ENCODE data around the gene MR1. TPM values are rescaled to one million over a fixed set of nuclear protein-coding genes. Genes with fewer than 3 reads are reported as not detected.
"Not testable (repeated sequence)": the region's sequence is repeated elsewhere in the genome, so short reads cannot be mapped to it uniquely, and the experiment has no call there.

The MR1 gene
- total and polyA plus RNA-seq, 3 experiments from 2014 or later = 13.8 to 37.7 (median 16.4) TPM

GRCh38 chr1:181045946-181046345 lies 12.2 kb downstream of the MR1 start:
- Mint-ChIP-seq H3K36me3 (peaks cover 6 to 57% (median 17%) of the 10 kb centered on the region in 3 donors), H3K27ac (peak overlapping the region in 1 of 8 donors; percentile 51), H3K4me1 (peaks cover 27 to 43% (median 35%) of the 10 kb centered on the region in 3 donors)
- H3K27ac ChIP-seq (ENCODE audit: low read depth, low read length); H3K27me3 ChIP-seq (ENCODE audit: insufficient read depth, low read length, poor library complexity, severe bottlenecking); H3K4me3 Mint-ChIP-seq; H3K9me3 ChIP-seq (ENCODE audit: low read length); H3K4me1 ChIP-seq (ENCODE audit: insufficient read depth, low read length); H3K9me3 Mint-ChIP-seq; H3K36me3 ChIP-seq (ENCODE audit: insufficient read depth, low read length); CTCF ChIA-PET; H3K4me3 ChIP-seq (ENCODE audit: low read length); POLR2A ChIA-PET; DNase-seq; H3K27me3 Mint-ChIP-seq: not testable (repeated sequence)

GRCh38 chr1:181049378-181049777 lies 15.6 kb downstream of the MR1 start:
- Mint-ChIP-seq H3K27ac (peak overlapping the region in 2 of 8 donors; percentile 7 to 55), H3K4me3 (no peak overlapping the region), H3K36me3 (peaks cover 6 to 64% (median 17%) of the 10 kb centered on the region in 3 donors), H3K4me1 (peaks cover 9 to 15% (median 13%) of the 10 kb centered on the region in 3 donors), H3K9me3 (no peaks in the 10 kb centered on the region), H3K27me3 (no peaks in the 10 kb centered on the region)
- no peaks in the 10 kb centered on the region for H3K9me3 ChIP-seq (ENCODE audit: low read length)
- H3K4me3 ChIP-seq (ENCODE audit: low read length) = no peak overlapping the region
- no peaks in the 10 kb centered on the region for H3K27me3 ChIP-seq (ENCODE audit: insufficient read depth, low read length, poor library complexity, severe bottlenecking)
- ChIA-PET CTCF (no interaction called here), POLR2A (no interaction called here)
- no peak overlapping the region for H3K27ac ChIP-seq (ENCODE audit: low read depth, low read length)
- H3K36me3 ChIP-seq (ENCODE audit: insufficient read depth, low read length) = no peaks in the 10 kb centered on the region
- H3K4me1 ChIP-seq (ENCODE audit: insufficient read depth, low read length) = no peaks in the 10 kb centered on the region
- DNase-seq = no peak

- peak overlapping the region in 2 of 8 donors; percentile 23 to 35 for H3K27ac Mint-ChIP-seq
- Histone ChIP-seq H3K4me1 (ENCODE audit: insufficient read depth, low read length) (no peaks in the 10 kb centered on the region), H3K27ac (ENCODE audit: low read depth, low read length) (no peak overlapping the region), H3K27me3 (ENCODE audit: insufficient read depth, low read length, poor library complexity, severe bottlenecking) (no peaks in the 10 kb centered on the region), H3K4me3 (ENCODE audit: low read length) (no peak overlapping the region), H3K9me3 (ENCODE audit: low read length) (no peaks in the 10 kb centered on the region), H3K36me3 (ENCODE audit: insufficient read depth, low read length) (no peaks in the 10 kb centered on the region)
- POLR2A ChIA-PET = no interaction called here
- CTCF ChIA-PET = interaction anchor here (1.0 to 2.2 kb wide), 2 partner anchors 12 to 92 kb away, joined by 3 to 5 read pairs; no protein-coding TSS in a partner anchor
- H3K9me3 Mint-ChIP-seq = no peaks in the 10 kb centered on the region
- H3K4me1 Mint-ChIP-seq = peaks cover 2 to 13% (median 7%) of the 10 kb centered on the region in 3 donors
- H3K4me3 Mint-ChIP-seq = no peak overlapping the region
- DNase-seq = no peak
- H3K36me3 Mint-ChIP-seq = peaks cover 3 to 71% (median 18%) of the 10 kb centered on the region in 3 donors
- no peaks in the 10 kb centered on the region for H3K27me3 Mint-ChIP-seq
Measured at GRCh38 chr1:181050922-181051321, 17.1 kb downstream of the MR1 start.

GRCh38 chr1:181056560-181056959 lies 22.8 kb downstream of the MR1 start:
- Mint-ChIP-seq H3K9me3 (peaks cover 0 to 9% (median 6%) of the 10 kb centered on the region in 5 donors), H3K27ac (no peak overlapping the region), H3K27me3 (no peaks in the 10 kb centered on the region), H3K4me1 (peaks cover 5 to 17% (median 8%) of the 10 kb centered on the region in 3 donors), H3K4me3 (no peak overlapping the region), H3K36me3 (peaks cover 26 to 71% (median 29%) of the 10 kb centered on the region in 3 donors)
- Histone ChIP-seq H3K27ac (ENCODE audit: low read depth, low read length) (no peak overlapping the region), H3K36me3 (ENCODE audit: insufficient read depth, low read length) (no peaks in the 10 kb centered on the region), H3K27me3 (ENCODE audit: insufficient read depth, low read length, poor library complexity, severe bottlenecking) (no peaks in the 10 kb centered on the region), H3K4me3 (ENCODE audit: low read length) (no peak overlapping the region), H3K4me1 (ENCODE audit: insufficient read depth, low read length) (peaks cover under 1% of the 10 kb centered on the region), H3K9me3 (ENCODE audit: low read length) (peaks cover 4% of the 10 kb centered on the region)
- no peak for DNase-seq
- ChIA-PET POLR2A (no interaction called here), CTCF (no interaction called here)

- no peak overlapping the region for H3K4me3 ChIP-seq (ENCODE audit: low read length)
- Mint-ChIP-seq H3K9me3 (peaks cover 0 to 9% (median 6%) of the 10 kb centered on the region in 5 donors), H3K4me1 (peaks cover 9 to 22% (median 13%) of the 10 kb centered on the region in 3 donors), H3K27ac (peak overlapping the region in 1 of 8 donors; percentile 7), H3K27me3 (no peaks in the 10 kb centered on the region), H3K36me3 (peaks cover 26 to 67% (median 29%) of the 10 kb centered on the region in 3 donors), H3K4me3 (no peak overlapping the region)
- peaks cover 4% of the 10 kb centered on the region for H3K9me3 ChIP-seq (ENCODE audit: low read length)
- no peak for DNase-seq
- ChIA-PET POLR2A (no interaction called here), CTCF (no interaction called here)
- H3K36me3 ChIP-seq (ENCODE audit: insufficient read depth, low read length) = no peaks in the 10 kb centered on the region
- no peak overlapping the region for H3K27ac ChIP-seq (ENCODE audit: low read depth, low read length)
- H3K4me1 ChIP-seq (ENCODE audit: insufficient read depth, low read length) = peaks cover 5% of the 10 kb centered on the region
- no peaks in the 10 kb centered on the region for H3K27me3 ChIP-seq (ENCODE audit: insufficient read depth, low read length, poor library complexity, severe bottlenecking)
Measured at GRCh38 chr1:181057079-181057478, 23.3 kb downstream of the MR1 start.

- Mint-ChIP-seq H3K4me1 (peaks cover 23 to 35% (median 30%) of the 10 kb centered on the region in 3 donors), H3K9me3 (peaks cover 0 to 9% (median 6%) of the 10 kb centered on the region in 5 donors), H3K27me3 (no peaks in the 10 kb centered on the region), H3K36me3 (peaks cover 22 to 47% (median 29%) of the 10 kb centered on the region in 3 donors), H3K27ac (peak overlapping the region in 2 of 8 donors; percentile 5 to 41), H3K4me3 (no peak overlapping the region)
- H3K36me3 ChIP-seq (ENCODE audit: insufficient read depth, low read length) = no peaks in the 10 kb centered on the region
- H3K4me1 ChIP-seq (ENCODE audit: insufficient read depth, low read length) = peaks cover 8% of the 10 kb centered on the region
- no peak overlapping the region for H3K4me3 ChIP-seq (ENCODE audit: low read length)
- no peaks in the 10 kb centered on the region for H3K27me3 ChIP-seq (ENCODE audit: insufficient read depth, low read length, poor library complexity, severe bottlenecking)
- no peak overlapping the region for H3K27ac ChIP-seq (ENCODE audit: low read depth, low read length)
- no peak for DNase-seq
- ChIA-PET POLR2A (no interaction called here), CTCF (interaction anchor here (0.9 kb wide), 1 partner anchor 13 kb away, joined by 4 read pairs; no protein-coding TSS in a partner anchor)
- peaks cover 4% of the 10 kb centered on the region for H3K9me3 ChIP-seq (ENCODE audit: low read length)
Measured at GRCh38 chr1:181059435-181059834, 25.7 kb downstream of the MR1 start.

GRCh38 chr1:181060066-181060465 lies 26.3 kb downstream of the MR1 start:
- H3K36me3 Mint-ChIP-seq = peaks cover 20 to 43% (median 29%) of the 10 kb centered on the region in 3 donors
- H3K4me1 Mint-ChIP-seq = peaks cover 23 to 32% (median 30%) of the 10 kb centered on the region in 3 donors
- Histone ChIP-seq H3K27ac (ENCODE audit: low read depth, low read length) (no peak overlapping the region), H3K27me3 (ENCODE audit: insufficient read depth, low read length, poor library complexity, severe bottlenecking) (no peaks in the 10 kb centered on the region), H3K4me1 (ENCODE audit: insufficient read depth, low read length) (peaks cover 8% of the 10 kb centered on the region), H3K4me3 (ENCODE audit: low read length) (no peak overlapping the region), H3K36me3 (ENCODE audit: insufficient read depth, low read length) (no peaks in the 10 kb centered on the region), H3K9me3 (ENCODE audit: low read length) (peaks cover 4% of the 10 kb centered on the region)
- CTCF ChIA-PET = no interaction called here
- peak overlapping the region in 1 of 8 donors; percentile 17 for H3K27ac Mint-ChIP-seq
- POLR2A ChIA-PET = no interaction called here
- H3K9me3 Mint-ChIP-seq = peaks cover 0 to 9% (median 6%) of the 10 kb centered on the region in 5 donors
- no peaks in the 10 kb centered on the region for H3K27me3 Mint-ChIP-seq
- DNase-seq = no peak
- no peak overlapping the region for H3K4me3 Mint-ChIP-seq

- Mint-ChIP-seq H3K27ac (peak overlapping the region in 1 of 8 donors; percentile 9), H3K4me3 (peak overlapping the region in 4 of 7 donors; percentile 4 to 38 (median 22)), H3K4me1 (peaks cover 23 to 30% (median 27%) of the 10 kb centered on the region in 3 donors), H3K36me3 (peaks cover 16 to 35% (median 26%) of the 10 kb centered on the region in 3 donors)
- DNase-seq; H3K4me3 ChIP-seq (ENCODE audit: low read length); H3K27ac ChIP-seq (ENCODE audit: low read depth, low read length); POLR2A ChIA-PET; H3K4me1 ChIP-seq (ENCODE audit: insufficient read depth, low read length); H3K27me3 Mint-ChIP-seq; H3K36me3 ChIP-seq (ENCODE audit: insufficient read depth, low read length); H3K9me3 ChIP-seq (ENCODE audit: low read length); H3K27me3 ChIP-seq (ENCODE audit: insufficient read depth, low read length, poor library complexity, severe bottlenecking); H3K9me3 Mint-ChIP-seq: not testable (repeated sequence)
- CTCF ChIA-PET = interaction anchor here (4.5 kb wide), 1 partner anchor 23 kb away, joined by 21 read pairs; no protein-coding TSS in a partner anchor
Measured at GRCh38 chr1:181060947-181061346, 27.2 kb downstream of the MR1 start.

All from CD8-positive, alpha-beta memory T cell (primary cell).